Right lobe of liver (tissue), 4 donors: ENCODE data around the gene NUAK1.

Experiments used
- CTCF ChIP-seq, 4 donors: fragments of 200-600 bp in 3 of 4; fragments of 450-650 bp in 1 of 4; IDR thresholded peaks; one replicate each; pipeline versions ENCODE4 v1.5.1 to v1.8.0; 2016 to 2022; ENCODE audit warnings: antibody characterized with exemption in 4 of 4, mild to moderate bottlenecking in 2 of 4
- POLR2A ChIP-seq: fragments of 450-650 bp; IDR thresholded peaks from one replicate; pipeline ENCODE4 v1.6.1; 2017; ENCODE audit warnings: antibody characterized with exemption, mild to moderate bottlenecking
- donor health status: DM: no; HTN: no; CAD: no.
- donor health status: DM: no; HTN: no; CAD: no.
- donor health status: DM: no; HTN: yes; CAD: no.

GRCh38 chr12:106135075-106135474 lies 3.7 kb downstream of the NUAK1 start:
- TF ChIP-seq CTCF (IDR thresholded peaks at IDR 0.05) (no peak), POLR2A (no peak)
